GM23338 (cell line): ENCODE data around the gene SKOR1.
A peak's percentile ranks its signal among the peaks of the same experiment; 100 is the strongest.

Experiments
- CREB1 ChIP-seq: fragments of 250-450 bp; sonication (Bioruptor Pico); IDR thresholded peaks from 2 replicates; pipeline ENCODE4 v1.5.0; 2020; ENCODE audit warnings: low read depth, mild to moderate bottlenecking, moderate library complexity
- CTCF ChIP-seq, 2 experiments: fragments of 200-600 bp in 1 of 2; sonication (generic) in 1 of 2; conservative IDR thresholded peaks; 2 replicates each; pipeline versions ENCODE4 v1.5.1 to v1.6.1; 2016 to 2017; ENCODE audit warnings: antibody characterized with exemption in 2 of 2, low read depth in 2 of 2, mild to moderate bottlenecking in 2 of 2, moderate library complexity in 1 of 2
- EZH2 ChIP-seq: fragments of 200-600 bp; sonication (generic); IDR thresholded peaks from one replicate; pipeline ENCODE4 v1.8.0; 2017; ENCODE audit warnings: antibody characterized with exemption, mild to moderate bottlenecking, low read depth; ENCODE audit not compliant: unreplicated experiment
- EZH2phosphoT487 ChIP-seq: fragments of 200-600 bp; sonication (generic); IDR thresholded peaks from one replicate; pipeline ENCODE4 v1.8.1; 2018; ENCODE audit warnings: antibody characterized with exemption; ENCODE audit not compliant: unreplicated experiment
- JUNB ChIP-seq: IDR thresholded peaks from one replicate; pipeline ENCODE4 v1.6.1; 2016; ENCODE audit warnings: antibody characterized with exemption; ENCODE audit not compliant: unreplicated experiment
- POLR2AphosphoS5 ChIP-seq: IDR thresholded peaks from 2 replicates; pipeline ENCODE4 v1.6.1; 2016; ENCODE audit warnings: antibody characterized with exemption, low read depth
- ZNF114 ChIP-seq: fragments of 250-450 bp; sonication (Bioruptor Pico); IDR thresholded peaks from 2 replicates; pipeline ENCODE4 v1.5.0; 2020; ENCODE audit warnings: mild to moderate bottlenecking, moderate library complexity
- ZNF462 ChIP-seq: fragments of 250-450 bp; sonication (Bioruptor Pico); IDR thresholded peaks from 2 replicates; pipeline ENCODE4 v1.5.0; 2020; ENCODE audit warnings: mild to moderate bottlenecking, moderate library complexity

- TF ChIP-seq EZH2 (peak; percentile 88), CTCF (conservative IDR thresholded peaks at IDR 0.05; ENCODE audit: low read depth in 2 of 2) (no peak), JUNB (no peak), EZH2phosphoT487 (peak; percentile 41), ZNF462 (CRISPR knock-in tag) (no peak), POLR2AphosphoS5 (no peak), CREB1 (CRISPR knock-in tag) (no peak), ZNF114 (CRISPR knock-in tag) (no peak)
These were observed 10.2 kb downstream of the SKOR1 start for GRCh38 chr15:67835297-67836133.
